H9 (cell line): ENCODE measurements around the gene NOS1AP. TPM values are rescaled to one million over a fixed set of nuclear protein-coding genes. Genes with fewer than 3 reads are reported as not detected.

ENCODE experiments used
- DNase-seq: peaks from one replicate; pipeline ENCODE4 v3.0.0-alpha.2; 2017
- H2AFZ ChIP-seq: one replicate; pipeline ENCODE4 v1.6.1; 2013; ENCODE audit warnings: mild to moderate bottlenecking, low read length, control low read depth, moderate library complexity
- H2AK5ac ChIP-seq: 2 replicates; pipeline ENCODE4 v1.6.1; 2013; ENCODE audit warnings: low read length, control low read depth, mixed read lengths; ENCODE audit not compliant: insufficient read length
- H2BK120ac ChIP-seq: one replicate; pipeline ENCODE4 v1.6.1; 2013; ENCODE audit warnings: low read depth, mild to moderate bottlenecking, low read length, control low read depth, inconsistent platforms; ENCODE audit not compliant: poor library complexity, severe bottlenecking
- H2BK12ac ChIP-seq: 2 replicates; pipeline ENCODE4 v1.6.1; 2013; ENCODE audit warnings: low read length, control low read depth, mixed read lengths, low read depth; ENCODE audit not compliant: insufficient read length
- H2BK15ac ChIP-seq: 2 replicates; pipeline ENCODE4 v1.6.1; 2013; ENCODE audit warnings: low read depth, low read length, control low read depth
- H2BK20ac ChIP-seq: one replicate; pipeline ENCODE4 v1.6.1; 2013; ENCODE audit warnings: low read depth, mild to moderate bottlenecking, low read length, control low read depth, inconsistent platforms; ENCODE audit not compliant: poor library complexity, severe bottlenecking
- H2BK5ac ChIP-seq: 2 replicates; pipeline ENCODE4 v1.6.1; 2013; ENCODE audit warnings: low read length, control low read depth, mixed read lengths; ENCODE audit not compliant: insufficient read length
- H3K14ac ChIP-seq: 2 replicates; pipeline ENCODE4 v1.6.1; 2013; ENCODE audit warnings: low read length, control low read depth; ENCODE audit not compliant: insufficient read depth
- H3K18ac ChIP-seq: 2 replicates; pipeline ENCODE4 v1.6.1; 2013; ENCODE audit warnings: low read depth, mild to moderate bottlenecking, mixed read lengths, low read length, control low read depth; ENCODE audit not compliant: insufficient read length
- H3K23ac ChIP-seq: 2 replicates; pipeline ENCODE4 v1.6.1; 2013; ENCODE audit warnings: low read length, control low read depth, mixed read lengths, low read depth; ENCODE audit not compliant: insufficient read length
- H3K23me2 ChIP-seq: 2 replicates; pipeline ENCODE4 v1.6.1; 2013; ENCODE audit warnings: low read depth, mild to moderate bottlenecking, mixed read lengths, low read length, control low read depth; ENCODE audit not compliant: insufficient read length, poor library complexity, severe bottlenecking
- H3K27ac ChIP-seq: 2 replicates; pipeline ENCODE4 v1.5.1; 2013; ENCODE audit warnings: low read length, control low read depth, mixed read lengths, low read depth; ENCODE audit not compliant: insufficient read length
- H3K27me3 ChIP-seq: 2 replicates; pipeline ENCODE4 v1.6.1; 2013; ENCODE audit warnings: low read length, control low read depth, inconsistent platforms; ENCODE audit not compliant: insufficient read depth
- H3K4ac ChIP-seq: 2 replicates; pipeline ENCODE4 v1.6.1; 2013; ENCODE audit warnings: low read depth, mild to moderate bottlenecking, control low read depth, inconsistent platforms, low read length, moderate library complexity
- H3K4me1 ChIP-seq: 2 replicates; pipeline ENCODE4 v1.6.1; 2013; ENCODE audit warnings: low read length, control low read depth, inconsistent platforms; ENCODE audit not compliant: insufficient read depth
- H3K4me2 ChIP-seq: 2 replicates; pipeline ENCODE4 v1.6.1; 2013; ENCODE audit warnings: low read length, control low read depth, mixed read lengths; ENCODE audit not compliant: insufficient read length, insufficient read depth
- H3K56ac ChIP-seq: 2 replicates; pipeline ENCODE4 v1.6.1; 2013; ENCODE audit warnings: low read depth, mild to moderate bottlenecking, mixed read lengths, low read length, control low read depth; ENCODE audit not compliant: insufficient read length
- H3K79me1 ChIP-seq: 2 replicates; pipeline ENCODE4 v1.6.1; 2013; ENCODE audit warnings: low read depth, mild to moderate bottlenecking, moderate library complexity, low read length, control low read depth, inconsistent platforms; ENCODE audit not compliant: insufficient read depth, poor library complexity, severe bottlenecking
- H3K79me2 ChIP-seq: 2 replicates; pipeline ENCODE4 v1.6.1; 2013; ENCODE audit warnings: low read length, control low read depth, inconsistent platforms; ENCODE audit not compliant: insufficient read depth
- H3K9ac ChIP-seq: 2 replicates; pipeline ENCODE4 v1.6.1; 2013; ENCODE audit warnings: low read length, control low read depth, mixed read lengths; ENCODE audit not compliant: insufficient read length; ENCODE audit errors: extremely low read depth
- H3K9me3 ChIP-seq: one replicate; pipeline ENCODE4 v1.6.1; 2013; ENCODE audit warnings: low read depth, low read length, inconsistent platforms; ENCODE audit not compliant: control insufficient read depth
- H3T11ph ChIP-seq: one replicate; pipeline ENCODE4 v1.6.1; 2013; ENCODE audit warnings: mild to moderate bottlenecking, low read length, control low read depth, inconsistent platforms
- H4K20me1 ChIP-seq: one replicate; pipeline ENCODE4 v1.6.1; 2013; ENCODE audit not compliant: control insufficient read depth, insufficient read length, insufficient read depth
- H4K5ac ChIP-seq: 2 replicates; pipeline ENCODE4 v1.6.1; 2013; ENCODE audit warnings: low read depth, mild to moderate bottlenecking, mixed read lengths, low read length, control low read depth; ENCODE audit not compliant: insufficient read length
- H4K8ac ChIP-seq: replicated peaks from 2 replicates; pipeline ENCODE4 v1.6.1; 2013; ENCODE audit warnings: low read length, control low read depth, mixed read lengths, low read depth; ENCODE audit not compliant: insufficient read length
- H4K91ac ChIP-seq: 2 replicates; pipeline ENCODE4 v1.6.1; 2013; ENCODE audit warnings: low read depth, mild to moderate bottlenecking, moderate library complexity, mixed read lengths, low read length, control low read depth; ENCODE audit not compliant: insufficient read length
- H3K27ac Mint-ChIP-seq, 3 experiments: 2 replicates in 2 of 3; 3 replicates in 1 of 3; pipeline ENCODE4 v1.8.0; 2020 to 2021; ENCODE audit warnings: mixed read lengths in 3 of 3, mild to moderate bottlenecking in 1 of 3, moderate library complexity in 1 of 3
- H3K27me3 Mint-ChIP-seq: 2 replicates; pipeline ENCODE4 v1.8.0; 2021; ENCODE audit warnings: low read depth, mild to moderate bottlenecking, moderate library complexity, mixed read lengths
- H3K36me3 Mint-ChIP-seq, 3 experiments: 2 replicates in 2 of 3; 3 replicates in 1 of 3; pipeline ENCODE4 v1.8.0; 2020 to 2021; ENCODE audit warnings: low read depth in 3 of 3, mixed read lengths in 3 of 3; ENCODE audit not compliant: insufficient read depth in 1 of 3
- H3K4me1 Mint-ChIP-seq, 2 experiments: 2 replicates each; pipeline ENCODE4 v1.8.0; 2020; ENCODE audit warnings: mixed read lengths in 2 of 2
- H3K4me3 Mint-ChIP-seq, 2 experiments: 2 replicates in 1 of 2; 3 replicates in 1 of 2; pipeline ENCODE4 v1.8.0; 2020 to 2021; ENCODE audit warnings: mild to moderate bottlenecking in 2 of 2, mixed read lengths in 2 of 2, moderate library complexity in 1 of 2
- H3K9me3 Mint-ChIP-seq, 2 experiments: 2 replicates in 1 of 2; 3 replicates in 1 of 2; pipeline ENCODE4 v1.8.0; 2020; ENCODE audit warnings: mild to moderate bottlenecking in 2 of 2, mixed read lengths in 2 of 2, moderate library complexity in 1 of 2
- CTCF ChIP-seq: fragments of 200-600 bp; sonication (generic); conservative IDR thresholded peaks from 3 replicates; pipeline ENCODE4 v1.8.0; 2021; ENCODE audit warnings: antibody characterized with exemption, mild to moderate bottlenecking
- WGBS: extraction: QIAGEN DNeasy Blood & Tissue Kit; methylation state at CpG from one replicate; pipeline ENCODE4 v1.1.7; 2013; ENCODE audit warnings: missing lambda C conversion rate, low lambda C conversion rate, mixed read lengths; ENCODE audit not compliant: insufficient read length; ENCODE audit errors: extremely low coverage; 5-methylcytosine and 5-hydroxymethylcytosine counted together
- total RNA-seq: library from RNA; stranded (reverse); gene quantifications from 2 replicates; pipeline ENCODE4 v1.2.1, GENCODE V29; 2021

Gene NOS1AP
- total RNA-seq, 1 experiment from 2014 or later: 8.4 TPM

GRCh38 chr1:162234571-162234970 is 165.1 kb downstream of the NOS1AP start:
- no peak overlapping the region for H4K91ac ChIP-seq
- no peaks in the 10 kb centered on the region for H3K9me3 Mint-ChIP-seq

More at GRCh38 chr1:162234571-162234970, 165.1 kb downstream of the NOS1AP start:
- H2BK12ac ChIP-seq: no peak overlapping the region
- H3K4me2 ChIP-seq: no peak overlapping the region
- H2BK20ac ChIP-seq: no peak overlapping the region
- no peak overlapping the region for H2AK5ac ChIP-seq
- H3K4me3 Mint-ChIP-seq: no peak overlapping the region
- H3K9ac ChIP-seq: no peak overlapping the region
- H2AFZ ChIP-seq: no peak overlapping the region
- H3K27me3 ChIP-seq: no peaks in the 10 kb centered on the region
- peaks cover 44 to 56% of the 10 kb centered on the region in 2 experiments for H3K4me1 Mint-ChIP-seq
- H3K14ac ChIP-seq: no peak overlapping the region
- H3K9me3 ChIP-seq: no peaks in the 10 kb centered on the region
- H3K27ac Mint-ChIP-seq: 0 out of 7 replicates have a peak overlapping the region, but pooled peaks of 1 of the 3 experiments have one; percentile 38
- H4K8ac ChIP-seq: no peak overlapping the region
- no peaks in the 10 kb centered on the region for H3K23me2 ChIP-seq
- no peak overlapping the region for H3K27ac ChIP-seq
- H3K56ac ChIP-seq: no peak overlapping the region
- no peak overlapping the region for H2BK5ac ChIP-seq
- H4K5ac ChIP-seq: no peak overlapping the region
- H2BK120ac ChIP-seq: no peak overlapping the region
- H3K79me2 ChIP-seq: no peaks in the 10 kb centered on the region
- H3K18ac ChIP-seq: no peak overlapping the region
- H3K79me1 ChIP-seq: no peaks in the 10 kb centered on the region
- WGBS: no CpG with 5 or more reads among the region's 2 CpGs
- no peaks in the 10 kb centered on the region for H4K20me1 ChIP-seq
- H3K4ac ChIP-seq: no peak overlapping the region
- H2BK15ac ChIP-seq: no peak overlapping the region
- no peak overlapping the region for H3K23ac ChIP-seq
- H3K27me3 Mint-ChIP-seq: peaks cover 3% of the 10 kb centered on the region
- no peaks in the 10 kb centered on the region; a peak in 1 of 7 replicates for H3K36me3 Mint-ChIP-seq
- DNase-seq: no peak
- TF ChIP-seq CTCF: no peak
- H3T11ph ChIP-seq: peak overlapping the region; percentile 59
- H3K4me1 ChIP-seq: peaks cover 3% of the 10 kb centered on the region; the same call in 1 of the 2 replicates
